Stimulated activated CD8-positive, alpha-beta memory T cell treated with anti-CD3 and anti-CD28 coated beads, Interleukin-4, amount 100 ng/mL, for 48 hours (primary cell): ENCODE data around the gene RIPPLY1.

Experiments used
- DNase-seq: peaks from one replicate; pipeline ENCODE4 v3.0.0-alpha.2; 2020

Gene RIPPLY1, protein sequence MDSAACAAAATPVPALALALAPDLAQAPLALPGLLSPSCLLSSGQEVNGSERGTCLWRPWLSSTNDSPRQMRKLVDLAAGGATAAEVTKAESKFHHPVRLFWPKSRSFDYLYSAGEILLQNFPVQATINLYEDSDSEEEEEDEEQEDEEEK

DNA sequence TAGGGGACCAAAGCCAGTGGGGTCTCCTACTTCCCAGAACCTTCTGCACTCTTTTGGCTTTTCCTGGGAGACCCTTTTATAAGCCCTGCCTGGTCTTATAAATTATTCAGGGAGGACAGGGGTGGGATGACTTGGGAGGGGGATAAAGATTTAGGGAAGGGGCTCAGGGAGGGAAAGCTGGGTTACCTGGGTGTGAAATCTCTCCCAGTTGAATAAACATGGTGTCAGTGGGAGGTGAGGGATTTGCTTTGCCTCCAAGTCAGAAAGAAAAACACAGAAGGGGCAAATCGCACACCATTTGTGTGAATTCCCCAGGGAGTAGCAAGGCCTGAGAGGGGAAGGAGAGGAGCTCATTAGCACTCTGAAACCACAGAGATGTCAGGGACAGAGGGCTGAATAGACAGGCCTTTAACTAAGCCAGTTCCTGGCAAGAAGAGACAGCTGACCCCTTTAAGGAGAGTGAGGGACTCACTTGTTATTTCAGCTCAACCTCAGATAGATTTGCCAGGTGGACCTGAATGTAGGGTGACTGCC is at the start of gene RIPPLY1:
Gene RIPPLY1 (minus strand): TSS at position 51 of the 534 bp plus-strand sequence. CDS start 54 bp downstream, outside the sequence.
- no peak for DNase-seq

DNA sequence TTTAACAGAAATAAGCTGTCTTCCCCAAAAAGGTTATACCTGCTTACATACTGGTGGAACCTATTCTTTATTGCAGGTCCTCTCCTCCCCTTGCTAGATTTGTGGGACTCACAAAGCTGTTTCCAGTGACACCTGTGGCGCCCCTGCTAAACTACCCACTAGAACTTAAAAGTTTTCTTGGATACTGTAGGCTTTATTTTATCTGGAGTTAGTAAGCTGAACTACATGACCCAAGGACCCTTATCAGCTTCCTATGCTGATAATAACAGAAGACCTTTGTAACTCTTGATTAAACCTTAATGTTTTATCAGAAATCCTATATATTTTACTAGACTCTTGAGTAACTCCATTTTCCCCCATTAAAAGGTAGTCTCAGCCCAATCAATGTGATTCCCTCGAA is 49.4 kb upstream of the RIPPLY1 start:
- no peak for DNase-seq

DNA sequence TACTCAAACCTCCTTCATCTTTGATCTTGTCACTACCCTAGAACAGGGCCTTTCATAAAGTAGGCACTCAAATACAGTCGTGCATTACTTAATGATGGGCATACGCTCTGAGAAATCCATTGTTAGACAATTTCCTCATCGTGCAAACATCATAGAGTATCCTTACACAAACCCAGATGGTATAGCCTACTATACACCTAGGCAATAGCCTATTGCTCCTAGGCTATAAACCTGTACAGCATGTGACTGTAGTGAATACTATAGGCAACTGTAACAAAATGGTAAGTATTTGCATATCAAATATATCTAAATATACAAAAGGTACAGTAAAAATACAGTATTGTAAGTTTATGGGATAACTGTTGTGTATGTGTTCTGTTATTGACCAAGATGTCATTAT is 48.9 kb upstream of the RIPPLY1 start:
- no peak for DNase-seq

DNA sequence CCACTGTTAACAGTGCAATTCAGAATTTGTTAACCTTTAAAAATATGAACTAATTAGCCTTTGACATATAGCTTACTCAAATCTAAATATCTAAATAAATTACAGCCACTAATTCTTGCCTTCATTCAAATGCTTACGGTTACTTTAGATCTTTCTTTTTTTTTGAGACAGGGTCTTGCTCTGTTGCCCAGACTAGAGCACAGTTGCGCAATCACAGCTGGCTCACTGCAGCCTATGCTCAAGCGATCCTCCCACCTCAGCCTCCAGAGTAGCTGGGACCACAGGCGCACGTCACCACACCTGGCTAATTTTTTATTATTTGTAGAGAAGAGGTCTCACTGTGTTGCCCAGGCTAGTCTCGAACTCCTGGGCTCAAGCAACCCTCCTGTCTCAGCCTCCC is 48.1 kb upstream of the RIPPLY1 start:
- no peak for DNase-seq

DNA sequence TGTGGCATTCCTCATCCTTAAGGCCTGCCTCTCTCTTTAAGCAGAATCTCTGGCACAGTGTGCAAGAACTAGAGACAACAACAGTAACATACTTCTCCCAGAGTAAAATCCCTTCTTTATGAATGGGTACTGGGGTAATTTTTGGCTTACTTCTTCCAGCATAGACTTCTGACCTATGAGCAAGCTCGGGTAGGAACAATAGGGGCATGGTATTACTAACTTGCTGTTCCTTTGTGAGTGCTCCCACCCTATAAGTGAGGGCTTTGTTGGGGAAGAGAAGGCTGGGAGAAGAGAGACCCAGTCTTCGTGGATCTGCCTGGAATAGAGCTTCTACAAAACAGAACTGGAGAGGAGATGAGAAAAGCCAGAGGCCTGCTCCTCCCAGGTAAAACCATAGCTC is 47.2 kb upstream of the RIPPLY1 start:
- DNase-seq, result no peak

DNA sequence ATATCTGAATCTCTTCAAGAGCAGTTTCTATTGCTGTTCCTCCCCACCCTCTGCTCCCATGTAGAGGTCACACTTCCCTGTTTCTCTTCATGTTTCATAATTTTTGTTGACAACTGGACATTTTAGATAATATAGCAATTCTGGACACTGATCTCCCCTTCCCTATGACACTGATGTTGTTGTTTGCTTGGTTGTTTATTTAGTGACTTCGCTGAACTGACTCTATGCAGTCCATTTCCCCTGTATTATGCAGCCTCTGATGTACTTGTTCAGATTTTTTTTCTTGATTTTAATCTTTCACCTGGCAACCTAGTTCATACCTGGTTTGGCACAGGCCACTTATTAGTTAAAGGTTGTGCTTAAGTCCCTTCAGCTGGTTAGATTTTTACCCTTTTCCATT is 46.2 kb upstream of the RIPPLY1 start:
- no peak for DNase-seq

DNA sequence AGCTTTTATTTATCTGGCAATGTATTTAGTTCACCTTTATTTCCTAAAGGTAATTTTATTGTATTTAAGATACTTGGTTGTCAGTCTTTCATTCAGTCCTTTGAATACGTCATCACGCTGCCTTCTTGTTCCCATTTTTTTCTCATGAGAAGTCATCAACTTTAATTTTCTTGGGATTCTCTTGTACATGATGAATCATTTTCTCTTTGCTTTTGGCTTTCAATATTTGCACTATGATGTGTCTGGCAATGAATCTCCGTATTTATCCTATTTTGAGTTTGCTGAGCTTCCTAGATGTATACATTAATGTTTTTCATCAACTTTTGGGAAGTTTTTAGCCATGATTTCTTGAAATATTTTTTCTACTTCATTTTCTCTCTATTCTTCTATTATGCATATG is 45.5 kb upstream of the RIPPLY1 start:
- no peak for DNase-seq

DNA sequence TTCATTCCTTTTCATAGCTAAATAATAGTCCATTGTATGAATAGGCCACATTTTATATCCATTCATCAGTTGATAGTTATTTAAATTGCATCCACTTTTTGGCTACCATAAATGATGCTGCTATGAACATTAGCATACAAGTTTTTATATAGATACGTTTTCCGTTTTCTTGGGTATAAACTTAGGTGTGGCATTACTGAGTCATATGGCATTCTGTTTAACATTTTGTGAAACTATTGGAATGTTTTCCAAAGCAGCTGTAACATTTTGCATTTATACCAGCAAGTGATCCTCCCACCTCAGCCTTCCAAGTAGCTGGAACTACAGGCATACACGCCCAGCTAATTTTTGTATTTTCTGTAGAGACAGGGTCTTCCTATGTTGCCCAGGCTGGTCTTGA is 43.3 kb upstream of the RIPPLY1 start:
- DNase-seq, result no peak

DNA sequence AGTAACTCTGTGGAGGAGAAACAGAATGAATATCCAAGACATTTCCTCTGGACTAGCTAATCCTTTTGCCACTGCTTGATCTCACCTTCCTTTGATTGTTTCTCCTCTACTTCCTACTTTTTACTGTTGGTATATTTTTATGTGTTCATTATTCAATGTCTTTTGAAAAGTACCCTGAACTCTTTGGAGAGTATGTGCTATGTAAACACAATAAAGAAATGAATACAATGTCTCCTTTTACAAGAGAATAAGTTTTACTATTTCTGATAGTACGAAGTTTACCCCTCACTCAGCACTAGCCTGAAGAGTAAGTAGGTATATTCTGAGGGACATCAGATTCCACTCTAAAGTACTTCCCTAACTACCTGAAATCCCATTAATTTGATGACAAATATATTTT is 36.9 kb upstream of the RIPPLY1 start:
- no peak for DNase-seq

DNA sequence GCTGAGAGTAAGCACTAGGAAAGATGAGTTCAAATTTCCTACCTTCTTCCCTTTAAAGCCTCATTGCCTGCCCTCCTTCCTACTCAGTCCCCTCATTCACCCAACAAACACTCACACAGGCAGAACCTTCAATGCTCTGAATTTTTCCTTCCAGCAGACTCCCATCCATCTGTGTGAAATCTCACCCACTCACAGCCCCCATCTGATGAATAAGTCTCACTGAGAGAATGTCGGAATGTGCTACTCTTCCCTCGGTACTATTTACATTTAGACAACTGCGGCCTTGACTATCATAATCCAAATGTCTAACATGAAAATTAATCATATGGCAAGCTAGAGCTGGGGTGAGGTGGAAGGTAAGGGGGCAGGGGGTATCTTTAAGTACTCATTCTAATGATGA is 36.4 kb upstream of the RIPPLY1 start:
- no peak for DNase-seq

DNA sequence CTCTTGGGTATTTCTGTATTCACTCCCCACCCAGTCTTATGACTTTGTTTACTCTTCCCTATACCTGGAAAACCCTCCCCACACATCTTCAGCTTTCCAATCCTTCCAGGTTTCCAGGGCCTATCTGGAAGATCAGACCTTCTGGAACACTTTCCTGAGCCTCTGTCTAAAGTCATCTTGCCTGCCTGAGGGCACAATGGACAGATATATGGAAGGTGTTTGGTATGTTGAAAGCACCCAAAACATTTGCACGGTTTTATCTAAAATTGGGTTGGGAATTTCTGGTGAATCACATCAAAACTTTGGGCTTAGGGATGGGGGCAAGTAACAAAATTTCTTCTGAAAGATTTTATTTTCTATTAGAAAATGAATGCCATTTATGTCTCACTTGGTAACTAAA is 33.1 kb upstream of the RIPPLY1 start:
- no peak for DNase-seq

DNA sequence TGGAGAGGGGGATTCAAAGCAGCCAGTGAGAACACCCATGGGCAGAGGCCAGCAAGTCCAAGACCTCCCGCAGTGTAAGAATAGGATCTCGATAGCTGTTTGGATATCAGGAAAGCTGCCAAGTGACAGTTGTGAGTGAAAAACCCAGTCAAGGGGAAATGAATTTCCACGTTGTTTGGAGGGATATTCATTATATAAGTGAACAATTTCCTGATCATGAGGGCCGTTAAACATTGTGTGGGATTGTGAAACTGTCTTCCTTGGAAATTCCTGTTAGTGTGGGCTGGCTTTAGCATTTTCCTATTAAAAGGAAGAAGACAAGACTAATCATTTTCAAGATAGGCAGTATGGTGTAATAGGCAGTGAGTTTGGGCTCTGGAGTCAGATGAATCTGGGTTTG is 32.0 kb upstream of the RIPPLY1 start:
- no peak for DNase-seq

DNA sequence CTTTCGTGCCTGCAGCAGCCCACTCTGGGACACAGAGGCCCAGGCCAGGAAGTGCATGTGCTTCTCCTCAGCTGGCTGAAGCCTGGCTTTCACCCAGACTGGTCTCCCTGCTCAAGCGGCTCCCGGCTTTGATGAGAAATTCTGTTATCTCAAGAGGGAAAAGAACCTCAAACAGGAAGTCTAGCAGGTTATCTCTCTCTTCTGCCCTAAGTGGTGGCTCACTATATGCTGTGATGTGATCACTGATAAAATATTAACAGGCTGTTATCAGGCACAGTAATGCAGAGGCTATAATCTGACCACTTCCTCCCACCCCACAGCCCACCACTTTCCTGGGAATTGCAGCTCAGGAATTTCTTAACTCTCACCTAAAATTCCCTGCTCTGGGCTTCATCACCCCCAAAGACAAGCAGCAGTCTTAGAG is 30.4 kb upstream of the RIPPLY1 start:
- DNase-seq, result no peak

DNA sequence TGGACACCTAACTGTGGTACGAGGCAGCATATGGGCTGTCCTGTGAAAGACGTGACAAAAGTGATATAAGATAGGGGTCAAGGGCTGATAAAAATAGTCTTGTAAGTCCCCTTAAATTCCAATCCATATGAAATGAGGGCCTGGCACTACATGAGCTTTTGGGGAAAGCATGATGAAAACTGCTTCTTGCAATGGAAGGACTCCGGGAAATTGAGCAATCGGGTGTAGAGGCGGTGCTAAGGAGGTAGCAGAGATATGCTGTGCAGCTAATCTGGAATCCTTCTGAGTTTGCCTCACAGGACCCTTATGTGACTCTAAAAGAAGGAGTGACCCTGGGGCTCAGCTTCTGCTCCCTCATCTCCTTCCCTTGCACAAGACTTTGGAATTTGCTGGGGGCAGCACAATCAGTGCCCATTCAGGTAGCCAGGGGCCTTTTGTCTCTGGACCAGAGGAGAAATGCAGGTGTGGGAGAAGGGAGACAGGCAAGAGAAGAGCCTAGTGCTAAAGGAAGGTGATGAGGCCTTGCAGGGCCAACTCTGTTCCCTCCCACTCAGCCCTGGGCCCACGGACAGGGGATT is 29.9 kb upstream of the RIPPLY1 start:
- no peak for DNase-seq

DNA sequence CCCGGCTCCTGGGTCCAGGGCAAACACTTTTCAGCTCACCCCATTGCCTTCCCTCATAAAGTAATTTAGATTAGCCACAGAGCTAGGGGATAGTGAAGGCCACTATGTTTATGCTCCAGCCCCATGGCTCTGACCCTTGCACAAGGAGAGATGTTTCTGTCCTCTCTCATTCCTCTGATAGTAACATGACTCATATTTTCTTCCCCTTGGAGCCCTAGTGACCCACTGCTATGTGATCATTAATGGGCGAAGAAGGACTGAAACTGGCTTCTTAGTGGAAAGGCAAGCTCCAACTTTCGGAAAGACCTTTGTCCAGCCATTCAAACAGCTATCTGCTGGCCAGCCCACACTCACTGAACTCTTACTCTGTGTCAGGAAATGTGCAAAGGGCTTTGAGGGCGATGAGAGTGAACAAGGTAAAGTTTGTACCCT is 29.4 kb upstream of the RIPPLY1 start:
- no peak for DNase-seq

DNA sequence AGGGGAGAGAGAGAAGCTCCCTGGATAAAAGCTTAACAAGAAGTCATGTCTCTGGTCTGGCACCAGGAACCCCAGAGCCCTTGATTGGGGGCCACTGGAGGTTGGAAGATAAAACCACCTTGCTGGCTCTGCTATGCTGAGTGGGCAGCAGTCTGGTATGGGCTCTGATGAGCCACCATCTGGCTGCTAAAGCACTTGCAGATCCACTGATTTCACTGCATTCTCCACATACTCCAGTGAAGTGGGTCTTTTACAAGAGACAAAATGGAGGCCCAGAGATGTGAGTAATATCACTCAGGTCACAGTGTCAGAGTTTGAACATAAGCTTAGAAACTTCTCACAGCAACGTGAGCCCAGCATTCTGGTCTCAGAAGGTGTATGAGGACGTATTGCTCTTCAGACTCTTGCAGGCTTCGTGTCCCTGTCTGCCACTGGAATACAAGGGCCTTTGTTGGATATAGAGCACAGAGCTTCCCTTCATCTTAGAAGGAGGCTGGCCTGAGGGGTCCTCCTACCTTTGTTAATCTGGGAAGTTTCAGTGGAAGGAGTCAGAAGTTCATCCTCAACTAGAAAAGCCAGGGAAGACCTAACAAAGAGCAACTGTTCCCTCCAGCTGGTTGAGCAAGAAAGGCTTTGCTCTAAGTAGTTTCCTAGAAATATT is 28.8 kb upstream of the RIPPLY1 start:
- DNase-seq, result no peak

DNA sequence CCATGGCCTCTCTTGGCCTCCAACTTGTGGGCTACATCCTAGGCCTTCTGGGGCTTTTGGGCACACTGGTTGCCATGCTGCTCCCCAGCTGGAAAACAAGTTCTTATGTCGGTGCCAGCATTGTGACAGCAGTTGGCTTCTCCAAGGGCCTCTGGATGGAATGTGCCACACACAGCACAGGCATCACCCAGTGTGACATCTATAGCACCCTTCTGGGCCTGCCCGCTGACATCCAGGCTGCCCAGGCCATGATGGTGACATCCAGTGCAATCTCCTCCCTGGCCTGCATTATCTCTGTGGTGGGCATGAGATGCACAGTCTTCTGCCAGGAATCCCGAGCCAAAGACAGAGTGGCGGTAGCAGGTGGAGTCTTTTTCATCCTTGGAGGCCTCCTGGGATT is 25.1 kb upstream of the RIPPLY1 start:
- no peak for DNase-seq

DNA sequence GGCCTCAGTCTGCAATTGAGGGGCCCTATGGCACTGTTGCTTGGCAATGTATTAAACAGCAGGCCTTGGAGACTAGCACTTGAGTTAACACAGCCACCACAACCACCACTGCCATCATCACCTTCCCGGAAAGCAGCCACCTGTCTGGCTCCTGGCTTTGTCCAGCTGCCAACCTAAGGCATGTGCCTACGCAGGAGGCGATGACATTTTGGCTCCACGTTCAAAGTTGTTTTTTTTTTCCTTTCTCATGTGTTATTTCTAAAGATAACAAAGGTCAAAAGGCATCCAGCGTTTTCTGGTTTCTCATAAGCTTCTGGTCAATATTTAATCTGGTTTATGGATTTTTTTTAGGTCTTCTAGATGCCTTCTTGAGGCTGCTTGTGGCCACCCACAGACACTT is 24.6 kb upstream of the RIPPLY1 start:
- no peak for DNase-seq

DNA sequence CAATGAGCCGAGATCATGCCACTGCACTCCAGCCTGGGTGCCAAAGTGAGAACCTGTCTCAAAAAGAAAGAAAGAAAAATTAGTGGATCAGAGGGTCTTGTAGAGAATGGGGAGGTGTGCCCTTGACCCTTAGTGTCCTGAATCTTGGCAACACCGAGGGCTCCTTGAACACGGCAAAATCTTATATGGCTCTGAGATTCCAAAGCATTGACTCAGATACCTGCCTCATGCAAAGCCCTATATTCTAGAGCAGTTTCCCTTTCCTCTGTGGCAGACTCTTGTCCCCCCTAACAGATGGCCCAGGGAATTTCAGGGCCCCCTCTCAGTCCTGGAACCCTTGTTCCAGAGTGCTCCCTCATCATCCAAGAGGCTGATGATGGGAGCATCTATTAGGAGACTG is 23.9 kb upstream of the RIPPLY1 start:
- DNase-seq, result no peak

DNA sequence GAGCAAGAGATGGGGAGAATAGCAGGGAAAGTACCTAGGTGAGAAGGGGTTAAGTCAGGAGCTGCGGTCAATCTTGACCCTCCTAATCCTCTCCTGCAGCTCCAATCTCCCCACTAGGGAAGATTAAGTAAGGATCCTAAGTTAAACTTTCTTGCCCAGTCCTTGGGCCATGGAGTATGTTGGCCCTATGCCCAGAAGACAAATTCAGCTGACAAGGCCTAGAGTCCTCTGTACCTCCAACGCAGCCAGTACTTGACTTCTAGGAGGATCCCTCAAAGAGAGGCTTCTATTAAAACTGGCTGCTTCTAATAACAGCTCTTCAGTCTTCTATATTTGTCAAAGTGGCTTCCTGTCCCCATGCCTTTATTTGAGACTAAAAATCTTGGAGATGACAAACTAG is 18.5 kb upstream of the RIPPLY1 start:
- DNase-seq, result no peak

DNA sequence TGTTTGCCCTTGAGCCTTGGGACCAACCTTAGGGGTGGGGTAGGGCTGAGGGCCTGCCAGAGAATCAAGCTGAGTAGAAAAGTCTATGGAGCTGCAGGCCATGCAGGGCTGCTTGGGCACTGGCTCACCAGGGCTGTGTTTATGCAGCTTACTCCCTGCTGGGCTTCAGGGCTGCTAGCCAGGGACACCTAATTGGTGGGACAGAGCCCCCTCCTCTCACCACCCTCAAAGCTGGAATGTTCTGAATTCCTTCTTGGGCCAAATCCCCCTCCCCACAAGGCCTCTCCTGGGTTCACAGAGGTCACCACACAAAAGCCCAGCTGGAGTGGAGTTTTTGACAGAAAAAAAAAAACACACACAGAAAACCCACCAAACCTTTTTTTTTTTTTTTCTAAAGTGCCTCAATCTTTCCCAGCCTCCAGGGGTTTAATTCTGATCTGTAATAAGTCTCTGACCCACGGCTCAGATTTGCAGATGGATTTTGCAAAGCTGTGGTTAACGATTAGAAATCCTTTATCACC is 16.9 kb upstream of the RIPPLY1 start, which contains the start of gene CLDN2:
Gene CLDN2 (plus strand): TSS at position 471 of the 521 bp plus-strand sequence. CDS start 7,827 bp downstream, outside the sequence.
- no peak for DNase-seq

DNA sequence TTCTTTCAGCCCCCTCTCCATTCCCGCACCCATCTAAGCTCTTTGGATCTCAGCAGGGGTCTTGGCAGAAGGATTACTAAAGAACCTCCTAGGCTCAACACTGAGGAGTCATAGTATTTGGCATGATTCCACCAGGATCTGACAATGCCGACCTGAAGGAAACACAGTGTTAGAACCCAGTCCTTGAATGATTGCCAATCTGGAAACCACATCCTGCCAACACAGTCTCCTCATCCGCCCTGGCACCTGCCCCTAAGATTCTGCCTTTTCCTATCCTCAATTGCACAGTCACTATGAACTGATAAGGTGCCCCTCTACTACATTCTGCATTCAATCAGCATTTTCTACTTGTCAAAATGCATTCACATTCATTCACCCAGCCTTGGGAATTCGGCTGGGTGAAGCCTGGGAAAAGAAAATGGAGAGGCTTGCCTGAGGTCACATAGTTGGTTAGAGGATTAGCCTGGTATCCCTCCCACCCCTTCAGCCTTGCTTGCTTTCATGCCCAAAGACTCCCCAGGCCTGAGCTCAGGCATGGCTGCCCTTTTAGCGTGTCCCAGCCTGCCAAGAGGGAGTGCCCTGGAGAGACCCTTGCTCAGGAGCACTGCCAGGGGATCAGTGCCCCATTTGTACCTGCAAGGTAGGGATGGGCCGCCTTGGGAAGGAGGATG is 14.8 kb upstream of the RIPPLY1 start:
- DNase-seq, result no peak

DNA sequence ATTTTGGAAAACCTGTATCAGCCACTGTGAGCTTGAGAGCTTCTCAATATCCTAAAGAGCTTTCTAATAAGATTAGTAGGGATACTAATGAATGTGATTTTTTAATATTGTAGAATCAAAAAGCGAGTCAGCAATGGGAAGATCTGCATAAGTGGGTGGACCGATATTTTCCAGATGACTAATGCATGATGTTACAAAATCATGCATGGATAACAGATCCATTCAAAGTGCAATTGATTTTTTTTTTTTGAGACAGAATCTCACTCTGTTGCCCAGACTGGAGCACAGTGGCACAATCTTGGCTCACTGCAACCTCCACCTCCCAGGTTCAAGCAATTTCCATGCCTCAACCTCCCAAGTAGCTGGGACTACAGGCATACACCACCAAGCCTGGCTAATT is 9.7 kb upstream of the RIPPLY1 start:
- no peak for DNase-seq

DNA sequence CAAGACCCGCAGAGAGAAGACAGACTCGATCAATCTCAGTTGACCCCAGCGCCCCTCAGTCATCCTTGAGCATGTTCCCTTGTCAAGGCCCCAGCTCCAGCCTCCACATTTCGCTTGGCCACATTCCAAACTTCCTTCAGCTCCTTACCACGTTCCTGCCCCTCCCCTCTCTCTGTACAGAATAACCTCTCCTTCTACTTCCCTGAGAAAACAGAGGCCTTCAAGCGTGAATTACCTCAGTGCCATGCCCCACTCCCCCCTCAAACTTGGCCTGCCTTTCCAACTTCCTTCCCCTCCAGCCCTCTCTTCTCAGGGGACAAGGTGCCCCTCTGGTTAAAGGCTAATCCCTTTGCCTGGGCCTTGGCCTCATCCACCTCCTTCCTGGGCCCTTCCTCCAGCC is 3.2 kb upstream of the RIPPLY1 start:
- DNase-seq, result no peak
